ENCODE measurements around the gene HOXB13.

- TF ChIP-seq CTCF (IDR thresholded peaks at IDR 0.05; ENCODE audit: low read depth, low read length) (no peak), EZH2phosphoT487 (IDR thresholded peaks at IDR 0.05; ENCODE audit: low read depth) (no peak)
These were observed 48.1 kb upstream of the HOXB13 start for GRCh38 chr17:48776602-48777001.

Data from OCI-LY3 (cell line).